ENCODE measurements around the gene AMBRA1. TPM values are rescaled to one million over a fixed set of nuclear protein-coding genes. Genes with fewer than 3 reads are reported as not detected.

The AMBRA1 gene
- total and polyA plus RNA-seq, 9 donors: 9.6 to 15.8 (median 13.5) TPM

DNA sequence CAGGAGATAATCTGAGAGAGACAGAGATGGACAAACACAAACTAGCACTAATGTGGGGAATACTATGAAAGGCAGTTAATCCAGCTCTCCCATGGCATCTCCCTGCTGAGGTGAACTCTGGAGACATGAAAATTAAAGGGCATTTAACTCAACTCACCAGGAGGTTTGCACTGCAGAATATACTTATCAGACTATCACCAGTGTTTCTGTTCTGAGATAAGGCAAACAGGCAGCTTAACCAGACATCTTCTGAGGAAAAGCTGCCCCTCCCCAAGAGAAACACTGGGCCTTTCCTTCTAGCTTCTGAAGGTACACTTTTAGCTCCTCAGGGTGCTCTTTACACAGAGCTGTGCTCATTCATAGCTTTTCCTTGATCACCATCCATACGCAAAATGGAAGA is 85.5 kb downstream of the AMBRA1 start:
- Histone ChIP-seq H3K36me3 (ENCODE audit: control insufficient read depth, insufficient read depth, low read length) (peaks cover 27% of the 10 kb centered on the region), H3K4me3 (ENCODE audit: low read length) (no peak overlapping the region), H3K27ac (ENCODE audit: low read length) (no peak overlapping the region), H3K27me3 (ENCODE audit: control insufficient read depth, insufficient read depth, low read length) (no peaks in the 10 kb centered on the region), H3K4me1 (ENCODE audit: control insufficient read depth, insufficient read depth, low read length) (no peaks in the 10 kb centered on the region), H3K9me3 (replicated peaks; ENCODE audit: control insufficient read depth, low read depth, low read length) (no peaks in the 10 kb centered on the region)
- no peak for DNase-seq
- no CpG with 5 or more reads among the region's 1 CpG for WGBS (ENCODE audit: insufficient coverage)

DNA sequence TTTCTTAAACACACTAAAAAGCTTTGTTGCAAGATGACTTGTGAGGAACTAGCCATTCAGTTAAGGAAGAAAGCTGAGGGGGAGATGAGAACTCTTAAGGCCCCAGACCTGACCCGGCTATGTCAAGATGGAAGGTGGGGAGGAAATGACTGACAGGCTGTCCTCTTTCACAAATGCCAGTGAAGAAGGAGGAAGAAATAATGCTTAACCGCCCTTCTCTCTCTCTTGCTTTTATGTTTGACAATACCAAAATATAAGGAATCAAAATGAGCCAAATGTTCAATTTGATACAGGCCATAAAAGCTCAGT is 87.4 kb downstream of the AMBRA1 start:
- DNase-seq: no peak
- Histone ChIP-seq H3K4me1 (ENCODE audit: control insufficient read depth, insufficient read depth, low read length) (no peaks in the 10 kb centered on the region), H3K27me3 (ENCODE audit: control insufficient read depth, insufficient read depth, low read length) (no peaks in the 10 kb centered on the region), H3K4me3 (ENCODE audit: low read length) (no peak overlapping the region), H3K27ac (ENCODE audit: low read length) (no peak overlapping the region), H3K36me3 (ENCODE audit: control insufficient read depth, insufficient read depth, low read length) (peaks cover 27% of the 10 kb centered on the region), H3K9me3 (replicated peaks; ENCODE audit: control insufficient read depth, low read depth, low read length) (no peaks in the 10 kb centered on the region)
- no CpG with 5 or more reads among the region's 2 CpGs for WGBS (ENCODE audit: insufficient coverage)

DNA sequence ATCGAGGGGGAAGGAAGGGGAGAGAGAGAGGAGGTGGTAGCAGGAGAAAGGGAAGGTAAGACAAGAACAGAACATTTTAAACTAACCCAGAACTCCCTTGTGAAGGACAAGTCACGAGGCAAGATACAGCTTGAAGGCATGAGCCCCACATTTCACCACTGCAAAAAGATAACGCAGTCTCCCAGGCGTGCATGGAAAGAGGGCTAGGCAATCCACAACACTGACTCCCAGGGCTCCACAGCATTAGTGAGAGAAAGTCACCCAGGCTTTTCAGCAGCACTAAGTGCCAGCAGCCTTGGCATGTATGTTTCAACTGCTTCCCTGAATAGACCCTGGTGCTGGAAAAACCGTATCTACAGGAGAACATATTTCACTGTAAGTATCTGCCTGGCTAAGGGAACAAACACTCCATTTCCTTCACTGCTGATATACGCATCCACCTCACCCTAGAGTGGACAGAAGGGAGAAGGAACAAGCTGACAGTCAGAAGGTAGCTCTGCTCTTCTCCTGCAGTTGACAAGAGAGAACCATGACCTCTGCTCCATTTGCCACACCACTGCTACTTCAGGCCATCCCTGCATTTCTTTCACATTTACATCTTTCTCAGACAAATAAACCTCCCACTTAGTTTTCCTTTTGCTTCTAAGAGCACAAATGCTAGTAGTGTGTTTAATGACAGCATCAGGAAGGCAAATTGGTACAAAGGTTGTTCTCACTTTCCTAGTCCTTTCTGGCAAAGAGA is 87.9 kb downstream of the AMBRA1 start:
- peaks cover 27% of the 10 kb centered on the region for H3K36me3 ChIP-seq (ENCODE audit: control insufficient read depth, insufficient read depth, low read length)
- no peak for DNase-seq
- no peaks in the 10 kb centered on the region for H3K4me1 ChIP-seq (ENCODE audit: control insufficient read depth, insufficient read depth, low read length)
- H3K4me3 ChIP-seq (ENCODE audit: low read length): no peak overlapping the region
- no peaks in the 10 kb centered on the region for H3K9me3 ChIP-seq (replicated peaks; ENCODE audit: control insufficient read depth, low read depth, low read length)
- H3K27ac ChIP-seq (ENCODE audit: low read length): no peak overlapping the region
- H3K27me3 ChIP-seq (ENCODE audit: control insufficient read depth, insufficient read depth, low read length): no peaks in the 10 kb centered on the region
- 86% methylated on average over 3 of the region's 6 CpGs for WGBS (ENCODE audit: insufficient coverage)

DNA sequence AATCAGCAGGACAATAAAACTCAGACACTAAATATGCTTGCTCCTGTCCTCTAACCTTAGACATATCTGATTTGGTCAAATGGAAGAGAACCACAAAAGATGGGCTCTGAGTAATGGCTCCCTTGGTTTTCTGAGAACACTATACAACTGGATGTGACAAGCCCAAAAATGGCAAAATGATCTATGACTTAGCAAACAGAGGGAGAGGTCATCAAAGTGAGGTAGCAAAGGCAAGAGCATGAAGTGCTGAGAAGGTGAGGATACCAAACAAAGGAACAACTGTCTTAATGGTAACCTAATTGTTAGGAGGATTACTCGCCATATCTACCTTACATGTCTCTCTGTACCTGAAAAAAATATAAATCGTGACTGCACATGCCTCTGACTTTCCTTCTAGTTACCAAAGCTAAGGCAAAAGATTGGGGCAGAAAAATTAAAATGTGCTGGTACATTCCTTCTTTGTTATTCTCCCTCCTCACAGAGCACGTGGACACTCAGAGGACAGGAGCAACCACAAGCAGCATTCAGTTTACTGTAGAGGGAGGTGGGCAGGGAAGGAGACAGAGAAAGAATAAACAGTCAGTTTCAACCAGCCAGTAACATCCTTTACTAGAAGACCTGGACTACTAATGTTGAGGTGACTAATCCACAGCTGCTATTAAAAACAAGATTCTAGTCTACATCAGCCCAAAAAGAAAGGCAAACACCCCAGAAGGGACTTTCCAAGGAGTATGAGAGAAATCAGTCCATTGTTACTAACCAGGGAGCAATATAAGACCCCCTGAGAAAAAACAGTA is 88.8 kb downstream of the AMBRA1 start:
- Histone ChIP-seq H3K9me3 (replicated peaks; ENCODE audit: control insufficient read depth, low read depth, low read length) (no peaks in the 10 kb centered on the region), H3K27ac (ENCODE audit: low read length) (no peak overlapping the region), H3K4me1 (ENCODE audit: control insufficient read depth, insufficient read depth, low read length) (no peaks in the 10 kb centered on the region), H3K36me3 (ENCODE audit: control insufficient read depth, insufficient read depth, low read length) (peaks cover 27% of the 10 kb centered on the region), H3K27me3 (ENCODE audit: control insufficient read depth, insufficient read depth, low read length) (no peaks in the 10 kb centered on the region), H3K4me3 (ENCODE audit: low read length) (no peak overlapping the region)
- WGBS (ENCODE audit: insufficient coverage): no CpG with 5 or more reads among the region's 3 CpGs
- no peak for DNase-seq

DNA sequence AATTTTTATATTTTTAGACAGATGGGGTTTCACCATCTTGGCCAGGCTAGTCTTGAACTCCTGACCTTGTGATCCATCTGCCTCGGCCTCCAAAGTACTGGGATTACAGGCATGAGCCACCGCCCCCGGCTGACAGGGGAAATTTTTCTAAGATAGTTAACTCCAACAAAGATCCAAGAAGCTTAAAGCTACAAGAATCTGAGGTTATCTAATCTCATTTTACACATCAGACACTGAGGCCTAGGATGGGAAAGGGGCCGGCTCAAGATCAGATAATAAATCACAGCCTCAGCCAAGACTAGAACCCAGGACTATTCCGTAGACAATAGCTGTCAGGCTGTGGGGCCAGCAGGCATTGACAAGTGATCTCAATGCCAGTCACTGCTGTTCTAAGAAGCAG is 94.0 kb downstream of the AMBRA1 start:
- no peak for DNase-seq
- no peaks in the 10 kb centered on the region for H3K4me1 ChIP-seq (ENCODE audit: control insufficient read depth, insufficient read depth, low read length)
- peaks cover 11% of the 10 kb centered on the region for H3K36me3 ChIP-seq (ENCODE audit: control insufficient read depth, insufficient read depth, low read length)
- no peak overlapping the region for H3K27ac ChIP-seq (ENCODE audit: low read length)
- H3K4me3 ChIP-seq (ENCODE audit: low read length): no peak overlapping the region
- no CpG with 5 or more reads among the region's 5 CpGs for WGBS (ENCODE audit: insufficient coverage)
- no peaks in the 10 kb centered on the region for H3K9me3 ChIP-seq (replicated peaks; ENCODE audit: control insufficient read depth, low read depth, low read length)
- H3K27me3 ChIP-seq (ENCODE audit: control insufficient read depth, insufficient read depth, low read length): no peaks in the 10 kb centered on the region

DNA sequence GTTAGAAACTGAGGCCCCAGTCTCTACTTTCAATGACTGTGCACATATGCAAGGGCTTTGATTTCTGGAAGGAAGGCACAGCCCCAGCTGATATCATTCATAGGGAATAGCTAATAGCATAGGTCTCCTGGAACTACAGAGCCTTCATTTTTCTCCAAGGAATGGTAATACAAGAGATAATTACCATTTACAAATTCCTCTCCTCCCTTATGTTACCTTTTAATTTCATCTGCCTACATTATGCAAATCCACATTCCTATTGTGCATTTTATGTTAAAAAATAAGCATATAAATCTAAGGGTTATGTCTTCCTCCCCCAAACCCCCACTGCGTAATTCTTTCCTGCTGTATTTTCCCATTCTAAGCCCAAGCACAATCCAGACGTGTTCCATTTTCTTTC is 94.9 kb downstream of the AMBRA1 start:
- Histone ChIP-seq H3K27ac (ENCODE audit: low read length) (no peak overlapping the region), H3K4me3 (ENCODE audit: low read length) (no peak overlapping the region), H3K36me3 (ENCODE audit: control insufficient read depth, insufficient read depth, low read length) (peaks cover 3% of the 10 kb centered on the region), H3K27me3 (ENCODE audit: control insufficient read depth, insufficient read depth, low read length) (no peaks in the 10 kb centered on the region), H3K4me1 (ENCODE audit: control insufficient read depth, insufficient read depth, low read length) (no peaks in the 10 kb centered on the region), H3K9me3 (replicated peaks; ENCODE audit: control insufficient read depth, low read depth, low read length) (no peaks in the 10 kb centered on the region)
- no CpG with 5 or more reads among the region's 2 CpGs for WGBS (ENCODE audit: insufficient coverage)
- DNase-seq: no peak

DNA sequence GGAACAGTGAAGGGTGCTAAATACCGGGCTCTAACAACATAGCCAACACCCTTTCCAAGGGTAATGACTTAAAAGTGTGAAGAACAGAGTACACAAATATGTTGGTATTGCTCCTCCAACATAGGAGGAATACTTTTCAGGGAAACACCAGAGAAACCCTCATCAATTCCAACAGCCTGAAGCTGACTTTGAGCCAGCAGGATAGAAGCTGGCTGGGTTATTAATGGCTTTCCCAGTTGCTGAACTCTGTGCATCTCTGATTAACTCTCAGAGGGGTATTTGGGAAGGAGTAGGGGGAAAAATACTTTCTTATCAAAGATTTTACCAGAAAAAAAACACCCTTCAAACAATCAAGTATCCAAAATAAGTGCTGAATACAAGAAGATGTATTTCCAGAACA is 95.6 kb downstream of the AMBRA1 start:
- Histone ChIP-seq H3K9me3 (replicated peaks; ENCODE audit: control insufficient read depth, low read depth, low read length) (no peaks in the 10 kb centered on the region), H3K27ac (ENCODE audit: low read length) (no peak overlapping the region), H3K36me3 (ENCODE audit: control insufficient read depth, insufficient read depth, low read length) (peaks cover 8% of the 10 kb centered on the region), H3K4me1 (ENCODE audit: control insufficient read depth, insufficient read depth, low read length) (no peaks in the 10 kb centered on the region), H3K27me3 (ENCODE audit: control insufficient read depth, insufficient read depth, low read length) (no peaks in the 10 kb centered on the region), H3K4me3 (ENCODE audit: low read length) (no peak overlapping the region)
- DNase-seq: peak; percentile 70
- no CpG with 5 or more reads among the region's 1 CpG for WGBS (ENCODE audit: insufficient coverage)

DNA sequence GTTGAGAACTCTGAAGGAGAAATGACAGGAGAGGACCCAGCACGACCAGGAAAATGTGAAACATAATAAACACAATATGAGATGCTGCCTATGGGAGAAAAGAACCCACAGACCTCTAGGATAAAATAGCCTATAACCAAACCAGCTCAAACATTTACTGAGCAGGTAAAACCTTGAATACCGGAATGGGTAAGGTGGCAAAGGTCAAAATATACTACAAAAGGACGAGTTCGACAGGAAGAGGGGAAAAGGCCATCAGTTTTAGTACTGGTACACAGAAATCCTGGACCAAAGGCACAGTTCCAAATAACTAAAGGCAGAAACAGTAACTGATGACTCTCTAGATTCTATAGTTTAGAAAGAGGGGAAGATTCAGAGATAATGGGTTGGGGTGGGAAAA is 96.3 kb downstream of the AMBRA1 start:
- Histone ChIP-seq H3K27me3 (ENCODE audit: control insufficient read depth, insufficient read depth, low read length) (no peaks in the 10 kb centered on the region), H3K36me3 (ENCODE audit: control insufficient read depth, insufficient read depth, low read length) (peaks cover 8% of the 10 kb centered on the region), H3K9me3 (replicated peaks; ENCODE audit: control insufficient read depth, low read depth, low read length) (no peaks in the 10 kb centered on the region), H3K27ac (ENCODE audit: low read length) (no peak overlapping the region), H3K4me1 (ENCODE audit: control insufficient read depth, insufficient read depth, low read length) (peaks cover 2% of the 10 kb centered on the region), H3K4me3 (ENCODE audit: low read length) (no peak overlapping the region)
- no peak for DNase-seq
- WGBS (ENCODE audit: insufficient coverage): no CpG with 5 or more reads among the region's 4 CpGs

DNA sequence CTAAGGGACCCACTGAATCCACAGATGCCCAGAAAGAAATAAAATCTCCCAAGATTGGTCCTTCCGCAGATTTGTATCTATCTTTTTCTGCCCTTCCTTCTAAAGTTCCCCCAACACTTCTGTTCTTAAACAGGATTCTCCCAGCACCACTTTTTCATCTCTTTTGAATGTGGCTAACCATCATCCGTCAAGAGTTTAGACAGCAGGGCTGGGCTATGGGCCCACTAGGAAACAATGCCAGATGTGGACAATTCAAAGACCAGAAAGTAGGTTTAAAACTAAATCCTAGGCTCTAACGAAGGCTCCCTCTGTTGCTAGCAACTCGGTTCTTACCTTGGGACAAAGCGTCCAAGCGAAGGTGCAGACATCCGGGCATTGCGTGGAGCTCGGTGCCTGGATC is 100.0 kb downstream of the AMBRA1 start:
- Histone ChIP-seq H3K4me1 (ENCODE audit: control insufficient read depth, insufficient read depth, low read length) (peaks cover 11% of the 10 kb centered on the region), H3K9me3 (replicated peaks; ENCODE audit: control insufficient read depth, low read depth, low read length) (no peaks in the 10 kb centered on the region), H3K27me3 (ENCODE audit: control insufficient read depth, insufficient read depth, low read length) (no peaks in the 10 kb centered on the region), H3K4me3 (ENCODE audit: low read length) (no peak overlapping the region), H3K27ac (ENCODE audit: low read length) (no peak overlapping the region), H3K36me3 (ENCODE audit: control insufficient read depth, insufficient read depth, low read length) (peaks cover 8% of the 10 kb centered on the region)
- DNase-seq: no peak
- WGBS (ENCODE audit: insufficient coverage): 66% methylated on average over 7 of the region's 9 CpGs

DNA sequence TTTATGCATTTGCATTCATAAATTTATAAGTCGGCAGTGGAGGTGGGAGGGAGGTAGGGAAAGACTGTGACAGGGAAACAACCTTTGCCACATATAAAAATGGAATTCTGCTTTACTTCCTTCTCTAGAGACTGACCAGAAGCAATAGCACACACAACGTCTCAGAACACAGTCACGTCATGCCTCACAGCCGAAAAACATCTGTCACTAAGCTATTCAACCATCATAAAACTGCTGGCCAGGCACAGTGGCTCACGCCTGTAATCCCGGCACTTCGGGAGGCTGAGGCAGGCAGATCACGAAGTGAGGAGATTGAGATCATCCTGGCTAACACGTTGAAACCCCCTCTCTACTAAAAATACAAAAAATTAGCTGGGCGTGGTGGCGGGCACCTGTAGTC is 101.3 kb downstream of the AMBRA1 start:
- no CpG with 5 or more reads among the region's 11 CpGs for WGBS (ENCODE audit: insufficient coverage)
- no peaks in the 10 kb centered on the region for H3K9me3 ChIP-seq (replicated peaks; ENCODE audit: control insufficient read depth, low read depth, low read length)
- peak; percentile 65 for DNase-seq
- no peak overlapping the region for H3K27ac ChIP-seq (ENCODE audit: low read length)
- peaks cover 8% of the 10 kb centered on the region for H3K36me3 ChIP-seq (ENCODE audit: control insufficient read depth, insufficient read depth, low read length)
- H3K27me3 ChIP-seq (ENCODE audit: control insufficient read depth, insufficient read depth, low read length): no peaks in the 10 kb centered on the region
- H3K4me3 ChIP-seq (ENCODE audit: low read length): no peak overlapping the region
- peaks cover 11% of the 10 kb centered on the region for H3K4me1 ChIP-seq (ENCODE audit: control insufficient read depth, insufficient read depth, low read length)
